Calu3 (cell line): Measurements from ENCODE around the gene CEACAM1. TPM values are rescaled to one million over a fixed set of nuclear protein-coding genes. Genes with fewer than 3 reads are reported as not detected.

ENCODE experiments used
- BruUV-seq: library from RNA; stranded (reverse); fragments of 400-500 nt; replicated peaks from 2 replicates; lab custom pipeline; 2021; lab: Mats Ljungman, UMichigan
- CTCF ChIA-PET: fragments of 300-600 bp; sonication (Branson Sonifier 250); formaldehyde crosslinking; loops from one replicate; lab custom pipeline; 2022; ENCODE audit warnings: antibody characterized with exemption; lab: Charles Lee
- DNase-seq: peaks from one replicate; pipeline ENCODE4 v3.0.0; 2022
- H3K27ac Mint-ChIP-seq: one replicate; pipeline ENCODE4 v1.8.0; 2022; ENCODE audit warnings: mixed read lengths; ENCODE audit not compliant: unreplicated experiment
- H3K27me3 Mint-ChIP-seq: one replicate; pipeline ENCODE4 v1.8.0; 2022; ENCODE audit warnings: mixed read lengths; ENCODE audit not compliant: unreplicated experiment
- H3K36me3 Mint-ChIP-seq: one replicate; pipeline ENCODE4 v1.8.0; 2022; ENCODE audit warnings: mild to moderate bottlenecking, moderate library complexity, mixed read lengths; ENCODE audit not compliant: insufficient read depth, unreplicated experiment
- H3K4me1 Mint-ChIP-seq: one replicate; pipeline ENCODE4 v1.8.0; 2022; ENCODE audit warnings: mild to moderate bottlenecking, low read depth, mixed read lengths; ENCODE audit not compliant: unreplicated experiment
- H3K4me3 Mint-ChIP-seq: one replicate; pipeline ENCODE4 v1.8.0; 2022; ENCODE audit warnings: mild to moderate bottlenecking, low read depth, moderate library complexity, mixed read lengths; ENCODE audit not compliant: unreplicated experiment
- H3K9me3 Mint-ChIP-seq: one replicate; pipeline ENCODE4 v1.8.0; 2022; ENCODE audit warnings: low read depth, mixed read lengths; ENCODE audit not compliant: unreplicated experiment
- CTCF ChIP-seq: fragments of 200-600 bp; IDR thresholded peaks from one replicate; pipeline ENCODE4 v1.8.0; 2022; ENCODE audit warnings: antibody characterized with exemption; ENCODE audit not compliant: unreplicated experiment
- intact Hi-C: fragments of 100-400 bp; cut with micrococcal nuclease; formaldehyde crosslinking; loops from one replicate; pipeline ENCODE4 v1.10.0; 2022; ENCODE audit not compliant: unreplicated experiment
- total RNA-seq: library from RNA; stranded (reverse); gene quantifications from 2 replicates; pipeline ENCODE4 v1.2.3, GENCODE V29; 2022

The CEACAM1 gene
- total RNA-seq, 1 experiment from 2014 or later = 132 TPM

- intact Hi-C loops = loop anchor here (1.0 kb wide), 1 partner anchor 33 kb away; no protein-coding TSS in a partner anchor
- CTCF ChIA-PET = interaction anchor here (0.6 to 1.7 kb wide), 5 partner anchors 20 to 113 kb away, joined by 3 to 7 read pairs (median 4); no protein-coding TSS in a partner anchor
- no peak overlapping the region for H3K4me3 Mint-ChIP-seq
- H3K4me1 Mint-ChIP-seq = no peaks in the 10 kb centered on the region
- peak; percentile 54 for DNase-seq
- no TSS peak for BruUV-seq
- H3K9me3 Mint-ChIP-seq = no peaks in the 10 kb centered on the region
- no peaks in the 10 kb centered on the region for H3K36me3 Mint-ChIP-seq
- peaks cover 70% of the 10 kb centered on the region for H3K27me3 Mint-ChIP-seq
- TF ChIP-seq CTCF = peak; percentile 20
- H3K27ac Mint-ChIP-seq = no peak overlapping the region
These were observed 35.3 kb upstream of the CEACAM1 start for GRCh38 chr19:42563352-42564210.

GRCh38 chr19:42561512-42561911, 33.2 kb upstream of the CEACAM1 start:
- BruUV-seq = no TSS peak
- intact Hi-C loops = no loop called here
- H3K27me3 Mint-ChIP-seq = peaks cover 77% of the 10 kb centered on the region
- H3K4me3 Mint-ChIP-seq = no peak overlapping the region
- no peak overlapping the region for H3K27ac Mint-ChIP-seq
- DNase-seq = no peak
- CTCF ChIA-PET = interaction anchor here (0.8 kb wide), 1 partner anchor 120 kb away, joined by 5 read pairs; no protein-coding TSS in a partner anchor
- H3K36me3 Mint-ChIP-seq = no peaks in the 10 kb centered on the region
- TF ChIP-seq CTCF = no peak
- H3K9me3 Mint-ChIP-seq = peaks cover 4% of the 10 kb centered on the region
- peaks cover 7% of the 10 kb centered on the region for H3K4me1 Mint-ChIP-seq

- H3K4me1 Mint-ChIP-seq = peaks cover 7% of the 10 kb centered on the region
- intact Hi-C loops = no loop called here
These were observed 32.5 kb upstream of the CEACAM1 start for GRCh38 chr19:42560731-42561130.

More at GRCh38 chr19:42560731-42561130, 32.5 kb upstream of the CEACAM1 start:
- Mint-ChIP-seq H3K4me3 (no peak overlapping the region), H3K27ac (no peak overlapping the region), H3K27me3 (peaks cover 85% of the 10 kb centered on the region), H3K9me3 (peaks cover 4% of the 10 kb centered on the region), H3K36me3 (no peaks in the 10 kb centered on the region)
- no peak for TF ChIP-seq CTCF
- CTCF ChIA-PET = no interaction called here
- no peak for DNase-seq
- BruUV-seq = no TSS peak
